GM18508 (cell line): ENCODE results near the gene PANK4.

Experiments
- ATAC-seq: cut with Tn5 transposase; IDR thresholded peaks from one replicate; pipeline ENCODE4 v1.9.1; 2021; ENCODE audit warnings: moderate number of reproducible peaks; ENCODE audit not compliant: insufficient read depth, unreplicated experiment

PANK4 gene

DNA sequence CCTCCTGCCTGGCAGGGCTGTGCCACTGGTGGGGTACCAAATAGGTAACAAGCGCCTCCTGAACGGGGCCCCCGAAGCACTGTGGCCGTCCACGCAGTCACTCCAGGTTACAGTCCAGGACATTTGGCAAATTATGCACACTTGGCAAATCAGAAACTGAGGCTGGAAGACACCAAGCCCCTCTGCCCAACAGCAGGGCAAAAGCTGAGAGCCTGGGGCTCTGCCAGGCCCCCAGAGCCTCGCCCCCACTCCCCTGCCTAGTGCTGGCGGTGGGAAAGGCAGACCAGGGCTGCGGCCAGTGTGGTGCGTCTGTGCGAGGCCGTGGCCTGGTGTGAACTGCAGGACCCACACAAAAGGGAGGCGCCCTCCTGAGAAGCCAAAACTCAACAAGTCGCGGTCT lies 9.4 kb downstream of the PANK4 start:
- ATAC-seq: no peak

DNA sequence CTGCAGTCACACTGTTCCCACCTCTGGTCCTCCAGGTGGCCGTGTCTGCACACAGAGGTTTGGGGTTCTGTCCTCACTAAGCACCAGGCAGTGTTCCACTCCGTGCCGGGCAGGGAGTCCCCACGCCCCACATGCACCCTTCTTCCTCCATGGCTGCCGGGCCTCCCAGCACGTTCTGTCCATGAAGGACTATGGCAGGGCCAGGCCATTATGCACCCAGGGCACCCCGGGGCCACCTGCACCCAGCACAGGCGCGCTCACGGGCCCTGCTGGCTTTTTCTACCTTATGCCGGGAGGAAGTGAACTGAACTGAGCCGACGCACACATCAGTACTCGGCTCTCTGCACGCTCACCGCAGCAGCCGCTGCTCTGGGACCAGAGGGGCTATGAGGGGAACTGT lies 10.3 kb downstream of the PANK4 start:
- ATAC-seq: no peak

GRCh38 chr1:2515763-2516080 lies 10.7 kb downstream of the PANK4 start:
- ATAC-seq: no peak

- ATAC-seq: no peak
Measured at GRCh38 chr1:2514863-2515762, 11.3 kb downstream of the PANK4 start.

GRCh38 chr1:2513939-2514652 lies 12.3 kb downstream of the PANK4 start:
- ATAC-seq: no peak

DNA sequence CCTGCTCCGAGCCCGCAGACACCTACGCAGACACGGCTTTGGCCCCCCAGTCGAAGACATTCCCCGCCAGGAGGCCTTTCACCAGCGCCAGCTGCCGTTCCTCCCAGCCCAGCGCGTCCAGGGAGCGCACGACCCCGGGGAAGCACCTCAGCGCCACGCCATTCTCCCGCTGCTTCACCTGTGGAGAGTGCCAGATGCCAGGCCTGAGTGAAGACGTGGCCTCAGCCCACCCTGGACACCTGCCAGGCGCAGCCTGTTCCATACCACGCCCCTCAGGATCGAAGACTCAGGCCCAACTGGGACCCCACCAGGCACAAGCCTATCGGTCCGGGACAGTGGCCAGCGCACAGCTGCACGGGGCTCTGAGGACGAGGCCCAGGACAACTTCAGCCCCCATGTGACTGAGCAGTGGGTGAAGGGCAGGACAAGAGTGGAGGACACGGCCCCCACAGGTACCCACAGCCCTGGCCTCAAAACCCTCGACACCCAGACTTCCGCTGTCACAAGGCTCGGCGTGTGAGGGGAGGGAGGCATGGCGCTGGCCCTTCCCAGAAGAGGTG lies 13.5 kb downstream of the PANK4 start:
- ATAC-seq: no peak

DNA sequence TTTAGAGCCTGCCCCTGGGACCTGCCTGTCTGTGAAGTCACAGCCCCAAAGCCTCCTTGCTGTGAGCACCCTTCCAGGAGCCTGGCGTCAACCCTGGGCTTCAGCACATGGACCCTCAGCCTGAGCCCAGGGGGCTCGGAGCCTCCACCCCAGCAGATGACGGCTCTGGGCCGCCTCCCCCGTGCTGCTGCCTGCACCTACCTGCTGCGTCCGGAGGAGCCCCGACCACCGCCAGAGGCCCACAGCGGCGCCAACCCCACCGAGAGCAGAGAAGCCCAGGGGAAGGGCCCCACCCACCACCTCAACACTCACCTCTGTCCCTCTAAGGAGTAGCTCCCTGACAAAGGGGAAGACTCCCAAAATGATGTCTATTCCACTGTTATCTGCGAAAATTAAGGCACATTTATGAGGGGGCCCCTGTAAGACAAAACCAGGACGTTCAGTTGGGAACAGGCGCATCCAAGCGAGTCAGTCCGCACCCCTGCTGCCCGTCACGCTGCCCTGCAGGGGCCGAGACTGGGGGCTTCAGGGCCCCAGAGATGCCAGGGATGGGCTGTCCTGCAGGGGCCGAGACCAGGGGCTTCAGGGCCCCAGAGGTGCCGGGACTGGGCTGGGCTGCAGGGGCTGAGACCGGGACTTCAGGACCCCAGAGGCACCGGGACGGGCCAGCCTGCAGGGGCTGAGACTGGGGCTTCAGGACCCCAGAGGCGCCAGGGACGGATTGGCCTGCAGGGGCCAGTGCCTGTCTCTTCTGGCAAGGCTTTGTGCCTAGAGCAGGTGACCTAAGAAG lies 15.8 kb downstream of the PANK4 start:
- no peak for ATAC-seq

DNA sequence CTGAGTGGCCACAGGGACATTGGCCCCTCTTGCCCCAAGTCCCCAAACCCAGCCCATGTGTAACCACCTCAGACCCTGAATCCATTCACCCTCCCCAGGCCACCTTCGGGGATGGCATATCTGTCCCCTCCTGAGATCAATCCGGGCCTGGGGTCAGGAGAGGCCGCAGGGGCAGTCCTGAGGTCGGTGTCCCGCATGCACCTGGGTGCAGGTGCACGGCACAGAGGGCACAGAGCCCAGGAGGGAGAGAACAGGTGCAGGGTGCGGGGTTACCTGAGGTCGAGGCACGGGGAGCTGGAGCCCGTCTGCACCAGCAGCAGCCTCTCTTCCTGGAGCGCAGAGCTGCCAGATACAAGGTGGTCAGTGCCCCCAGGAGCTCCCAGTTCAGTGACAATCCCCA lies 16.8 kb downstream of the PANK4 start:
- ATAC-seq: no peak

GRCh38 chr1:2508751-2509150 lies 17.6 kb downstream of the PANK4 start:
- no peak for ATAC-seq

DNA sequence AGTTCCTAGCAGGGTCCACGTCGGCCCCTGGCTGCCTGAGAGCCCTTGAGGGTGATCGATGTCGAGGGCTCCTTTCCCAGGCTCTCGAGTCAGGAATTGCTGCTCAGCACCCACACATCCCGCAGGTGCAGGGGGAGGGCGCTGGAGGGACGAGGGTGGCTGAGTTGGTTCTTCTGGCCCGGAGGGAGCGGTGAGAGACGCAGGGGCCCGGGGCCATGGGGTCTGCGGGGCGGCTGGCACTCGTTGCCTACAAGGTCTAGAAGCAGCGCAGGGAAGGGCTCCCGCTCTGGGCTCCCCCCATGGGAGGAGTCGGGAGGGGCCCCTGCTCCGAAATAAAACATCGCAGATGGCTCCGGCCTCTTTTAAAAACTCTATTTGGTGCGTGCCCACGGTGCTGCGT lies 18.2 kb downstream of the PANK4 start:
- ATAC-seq: no peak

- no peak for ATAC-seq
Measured at GRCh38 chr1:2507744-2508155, 18.6 kb downstream of the PANK4 start.

- no peak for ATAC-seq
Measured at GRCh38 chr1:2506901-2507565, 19.4 kb downstream of the PANK4 start.

GRCh38 chr1:2506007-2506860 lies 20.2 kb downstream of the PANK4 start:
- ATAC-seq: no peak

GRCh38 chr1:2505461-2505994 lies 20.9 kb downstream of the PANK4 start:
- ATAC-seq: no peak

GRCh38 chr1:2504949-2505272 lies 21.5 kb downstream of the PANK4 start:
- ATAC-seq: no peak

GRCh38 chr1:2504225-2504948 lies 22.0 kb downstream of the PANK4 start:
- no peak for ATAC-seq

DNA sequence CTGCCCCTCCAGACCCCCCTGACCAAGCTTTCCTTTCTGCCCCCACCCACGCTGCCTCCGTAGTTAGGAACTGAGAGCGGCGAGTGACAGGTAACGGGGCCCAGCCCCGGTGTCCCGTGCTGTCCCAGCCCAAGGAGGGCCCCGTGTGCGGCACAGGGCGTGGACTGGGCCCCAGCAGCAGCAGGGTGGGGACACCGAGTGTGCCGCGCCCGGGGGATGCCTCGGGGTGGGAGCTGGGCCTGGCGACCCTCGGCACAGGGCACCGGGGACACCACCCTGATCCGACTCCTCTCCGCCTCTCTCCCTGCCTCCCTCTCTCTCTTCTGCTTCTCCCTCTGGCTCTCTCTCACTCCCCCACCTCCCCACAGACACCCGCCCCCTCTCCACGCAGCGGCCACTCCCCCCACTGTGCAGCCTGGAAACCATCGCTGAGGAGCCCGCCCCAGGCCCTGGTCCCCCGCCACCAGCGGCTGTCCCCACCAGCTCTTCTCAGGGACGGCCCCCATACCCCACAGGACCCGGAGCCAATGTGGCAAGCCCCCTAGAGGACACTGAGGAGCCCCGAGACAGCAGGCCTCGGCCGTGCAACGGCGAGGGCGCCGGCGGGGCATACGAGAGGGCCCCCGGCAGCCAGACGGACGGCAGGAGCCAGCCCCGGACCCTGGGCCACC lies 22.7 kb downstream of the PANK4 start:
- ATAC-seq: no peak
